Measurements from ENCODE around the gene VANGL2.

The VANGL2 gene

GRCh38 chr1:160466961-160467360, 66.6 kb downstream of the VANGL2 start:
- no peak for DNase-seq

- no peak for DNase-seq
Observed at GRCh38 chr1:160467576-160467975, 67.2 kb downstream of the VANGL2 start.

GRCh38 chr1:160471253-160471652, 70.9 kb downstream of the VANGL2 start:
- DNase-seq, result no peak

- no peak for DNase-seq
Observed at GRCh38 chr1:160472112-160472511, 71.7 kb downstream of the VANGL2 start.

- no peak for DNase-seq
Observed at GRCh38 chr1:160474392-160475242, 74.3 kb downstream of the VANGL2 start.
